WTC11 (cell line): Measurements from ENCODE around the gene CDX1.

Experiments
- CTCF ChIP-seq: fragments of 200-600 bp; IDR thresholded peaks from 2 replicates; pipeline ENCODE4 v1.8.0; 2022; ENCODE audit warnings: antibody characterized with exemption
- ETV6 ChIP-seq: sonication (generic); formaldehyde crosslinking; IDR thresholded peaks from 2 replicates; pipeline ENCODE4 v1.8.1; 2022; ENCODE audit warnings: mild to moderate bottlenecking, missing genetic modification reagents
- NR1H2 ChIP-seq: sonication (generic); formaldehyde crosslinking; IDR thresholded peaks from 2 replicates; pipeline ENCODE4 v1.9.0; 2021; ENCODE audit warnings: mild to moderate bottlenecking, moderate library complexity, missing genetic modification reagents
- NR3C1 ChIP-seq: sonication (generic); formaldehyde crosslinking; conservative IDR thresholded peaks from 2 replicates; pipeline ENCODE4 v1.8.1; 2023; ENCODE audit warnings: low read depth, mild to moderate bottlenecking, missing genetic modification reagents
- SMAD4 ChIP-seq: sonication (generic); formaldehyde crosslinking; IDR thresholded peaks from 2 replicates; pipeline ENCODE4 v1.8.0; 2022; ENCODE audit warnings: mild to moderate bottlenecking, missing genetic modification reagents
- STAT6 ChIP-seq: sonication (generic); formaldehyde crosslinking; conservative IDR thresholded peaks from 2 replicates; pipeline ENCODE4 v1.8.1; 2023; ENCODE audit warnings: mild to moderate bottlenecking, low read depth, missing genetic modification reagents, moderate library complexity
- TP53 ChIP-seq: sonication (generic); formaldehyde crosslinking; IDR thresholded peaks from 2 replicates; pipeline ENCODE4 v1.8.1; 2023; ENCODE audit warnings: mild to moderate bottlenecking, missing genetic modification reagents
- USF1 ChIP-seq: sonication (generic); formaldehyde crosslinking; IDR thresholded peaks from 2 replicates; pipeline ENCODE4 v1.8.0; 2022; ENCODE audit warnings: mild to moderate bottlenecking, missing genetic modification reagents
- TF ChIP-seq, protein P1 (sequence below): sonication (generic); formaldehyde crosslinking; IDR thresholded peaks from 2 replicates; pipeline ENCODE4 v1.8.1; 2022; ENCODE audit warnings: low read depth, mild to moderate bottlenecking, moderate library complexity, missing genetic modification reagents, borderline replicate concordance

DNA sequence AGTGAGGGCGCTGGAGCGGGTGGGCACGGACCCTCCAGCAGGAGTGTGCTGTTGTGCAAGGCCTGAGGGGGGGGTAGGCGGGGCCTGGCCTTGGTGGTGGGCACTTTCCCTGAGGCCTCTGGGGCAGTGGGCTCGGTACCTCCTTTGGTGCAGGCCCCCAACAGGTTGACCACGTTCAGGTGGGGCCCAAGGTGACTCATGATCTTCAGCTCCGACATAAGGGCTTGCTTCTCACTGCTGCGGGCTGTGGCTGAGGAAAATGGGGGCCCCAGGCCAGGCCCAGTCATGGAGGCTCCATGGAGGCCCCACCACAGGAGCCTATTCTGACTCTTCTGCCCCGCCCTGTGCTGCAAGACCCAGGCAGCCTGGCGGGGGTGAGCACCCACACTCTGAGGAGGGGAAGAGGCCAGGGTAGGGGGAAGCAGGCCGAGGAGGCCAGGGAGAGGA lies 42.4 kb upstream of the CDX1 start:
- TF ChIP-seq TP53 (CRISPR knock-in tag) (no peak), STAT6 (CRISPR knock-in tag) (no peak), USF1 (CRISPR knock-in tag) (no peak), ETV6 (CRISPR knock-in tag) (no peak), NR1H2 (CRISPR knock-in tag) (no peak), SMAD4 (no peak), CTCF (no peak), NR3C1 (no peak)
- TF ChIP-seq, protein P1, sequence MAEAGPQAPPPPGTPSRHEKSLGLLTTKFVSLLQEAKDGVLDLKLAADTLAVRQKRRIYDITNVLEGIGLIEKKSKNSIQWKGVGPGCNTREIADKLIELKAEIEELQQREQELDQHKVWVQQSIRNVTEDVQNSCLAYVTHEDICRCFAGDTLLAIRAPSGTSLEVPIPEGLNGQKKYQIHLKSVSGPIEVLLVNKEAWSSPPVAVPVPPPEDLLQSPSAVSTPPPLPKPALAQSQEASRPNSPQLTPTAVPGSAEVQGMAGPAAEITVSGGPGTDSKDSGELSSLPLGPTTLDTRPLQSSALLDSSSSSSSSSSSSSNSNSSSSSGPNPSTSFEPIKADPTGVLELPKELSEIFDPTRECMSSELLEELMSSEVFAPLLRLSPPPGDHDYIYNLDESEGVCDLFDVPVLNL, result no peak
